HG02610 (cell line): ENCODE measurements around the gene PCNX3.
A peak's percentile ranks its signal among the peaks of the same experiment; 100 is the strongest.

ENCODE experiments used
- ATAC-seq: cut with Tn5 transposase; IDR thresholded peaks from one replicate; pipeline ENCODE4 v1.9.1; 2021; ENCODE audit warnings: mild to moderate bottlenecking, moderate library complexity; ENCODE audit not compliant: unreplicated experiment

The PCNX3 gene

DNA sequence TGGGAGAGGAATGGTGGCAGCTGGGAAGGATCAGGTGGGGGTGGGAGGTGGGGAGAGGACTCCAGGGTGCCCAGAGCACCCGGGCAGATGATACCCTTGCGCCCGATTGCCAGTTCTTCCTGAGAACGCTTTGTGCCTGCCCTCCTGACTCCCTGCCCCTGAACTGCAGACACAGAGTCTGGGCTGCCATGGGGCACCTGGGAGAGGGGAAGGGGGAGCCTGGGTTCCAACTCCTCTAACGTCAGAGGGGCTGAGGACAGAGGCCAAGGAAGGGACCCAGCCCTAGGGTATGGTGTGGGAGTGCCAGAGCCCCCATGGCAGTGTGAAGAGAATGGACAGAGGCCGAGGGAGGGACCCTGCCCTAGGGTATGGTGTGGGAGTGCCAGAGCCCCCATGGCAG is 19.1 kb upstream of the PCNX3 start:
- no peak for ATAC-seq

DNA sequence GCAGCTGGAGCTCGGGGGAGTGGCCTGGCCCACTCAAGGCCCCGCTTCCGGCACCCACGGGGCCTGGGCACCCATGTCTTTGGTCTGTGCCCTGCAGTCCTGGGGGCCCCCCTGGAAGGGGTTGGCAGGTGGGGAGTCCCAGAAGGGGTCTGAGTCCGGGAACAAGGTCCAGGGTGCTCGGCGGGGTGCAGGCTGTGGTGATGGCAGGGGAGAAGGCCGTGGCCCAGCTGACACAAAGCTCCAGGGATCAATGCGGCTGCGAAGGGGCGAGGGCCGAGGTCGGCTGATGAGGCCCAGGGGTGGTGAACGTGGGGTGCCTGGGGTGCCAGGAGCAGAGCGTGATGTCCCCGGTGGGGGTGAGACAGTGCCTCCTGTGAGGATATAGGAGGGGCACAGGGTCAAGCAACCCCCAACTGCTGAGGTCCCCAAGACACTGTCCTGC is 17.3 kb upstream of the PCNX3 start:
- ATAC-seq = no peak

DNA sequence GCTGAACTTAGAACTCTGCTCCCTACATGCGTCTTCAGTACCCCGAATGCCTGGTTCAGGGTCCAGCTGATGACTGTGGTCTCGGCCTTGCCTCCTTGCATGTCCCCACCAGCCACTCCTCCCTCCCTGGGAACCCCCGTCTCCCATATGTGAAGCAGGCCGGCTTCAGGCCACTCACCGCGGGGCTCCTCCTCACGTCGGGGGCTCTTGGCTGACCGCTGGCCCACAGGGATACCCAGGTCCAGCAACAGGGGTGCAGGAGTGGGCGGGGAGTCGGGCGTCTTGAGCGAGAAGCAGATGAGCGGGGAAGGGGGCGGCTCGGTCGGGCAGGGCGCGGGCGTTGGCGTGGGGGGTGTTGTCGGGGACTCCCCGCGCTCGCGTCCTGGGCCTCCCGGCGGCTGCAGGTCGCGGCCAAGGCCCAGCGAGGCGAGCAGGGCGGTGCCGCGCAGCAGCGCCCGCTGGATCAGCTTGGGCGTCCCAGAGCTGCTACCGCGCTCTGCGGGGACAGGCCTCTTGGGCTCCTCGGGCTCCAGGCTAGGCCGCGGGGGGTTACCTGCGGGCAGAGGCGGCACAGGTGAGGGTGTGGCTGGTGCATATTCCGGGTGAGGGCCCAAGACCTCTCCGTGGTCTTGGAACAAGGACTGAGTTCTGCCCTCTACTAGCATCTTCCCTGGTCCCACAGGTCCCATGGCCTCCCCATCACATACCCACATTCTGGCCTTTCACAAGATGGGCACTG is 16.2 kb upstream of the PCNX3 start:
- no peak for ATAC-seq

DNA sequence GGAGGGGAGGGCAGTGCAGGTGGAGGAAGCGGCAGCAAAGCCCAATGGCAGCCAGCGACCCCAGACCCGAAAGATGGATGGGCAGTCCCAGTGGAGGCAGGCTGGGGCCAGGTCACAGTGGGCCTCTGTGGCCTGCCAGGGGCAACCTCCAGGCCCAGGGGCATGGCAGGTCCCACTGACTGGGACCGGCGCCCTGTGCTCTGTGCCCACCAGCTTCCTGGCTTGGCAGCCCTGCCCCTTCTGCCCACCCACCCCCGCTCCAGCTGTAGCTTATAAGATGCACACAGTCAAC is 15.7 kb upstream of the PCNX3 start:
- no peak for ATAC-seq

DNA sequence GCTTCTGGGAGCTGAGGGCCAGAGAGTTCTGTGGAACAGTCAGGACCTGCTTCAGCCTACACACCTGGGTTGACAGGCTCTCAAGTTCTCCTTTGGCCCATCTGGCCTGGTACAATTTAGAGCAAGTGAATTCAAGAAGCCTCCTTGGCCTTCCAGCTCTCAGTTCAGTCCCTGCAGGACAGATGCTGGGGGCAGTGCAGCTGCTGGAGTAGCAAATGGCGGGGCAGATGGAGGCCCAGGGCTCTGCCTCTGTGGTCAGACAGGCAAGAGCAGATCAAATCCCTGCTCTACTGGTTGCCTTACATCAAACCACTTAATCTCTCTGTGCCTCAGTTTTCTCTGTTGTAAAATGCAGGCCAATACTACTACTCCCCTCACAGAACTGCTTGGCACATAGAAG is 11.3 kb upstream of the PCNX3 start:
- no peak for ATAC-seq

DNA sequence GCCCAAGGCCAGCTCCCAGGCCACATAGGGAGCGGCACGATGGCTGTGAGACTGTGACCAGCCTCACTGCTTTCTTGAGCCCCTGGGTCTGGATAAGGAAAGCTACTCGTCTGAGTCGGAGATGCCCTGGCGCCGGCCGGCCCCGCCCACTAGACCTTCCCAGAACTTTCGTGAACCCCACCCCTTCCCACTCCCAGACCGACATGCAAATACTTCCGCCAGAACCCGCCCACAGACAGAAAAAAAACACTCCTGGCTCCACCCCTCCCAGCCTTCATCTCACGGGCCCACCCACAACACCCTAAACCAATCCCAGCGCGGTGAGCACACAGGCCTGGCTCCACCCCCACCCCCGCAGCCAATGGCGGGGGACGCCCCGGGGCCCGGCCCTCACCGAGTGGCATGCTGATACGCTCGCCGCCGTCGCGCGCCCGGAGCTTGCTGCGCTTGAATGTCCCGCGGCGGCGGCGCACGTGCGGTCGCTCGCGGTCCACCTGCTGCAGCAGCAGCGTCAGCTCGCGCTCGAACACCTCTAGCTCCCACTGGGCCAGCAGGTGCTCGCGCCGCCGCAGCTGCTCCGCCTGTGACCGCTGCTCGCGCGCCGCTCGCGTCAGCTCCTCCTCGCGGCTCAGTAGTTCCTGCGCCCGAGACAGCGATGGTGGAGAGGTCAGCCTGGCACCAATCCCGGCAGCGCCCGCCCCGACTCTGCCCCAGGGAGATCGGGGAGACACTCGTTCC is 8.5 kb upstream of the PCNX3 start:
- ATAC-seq = no peak

DNA sequence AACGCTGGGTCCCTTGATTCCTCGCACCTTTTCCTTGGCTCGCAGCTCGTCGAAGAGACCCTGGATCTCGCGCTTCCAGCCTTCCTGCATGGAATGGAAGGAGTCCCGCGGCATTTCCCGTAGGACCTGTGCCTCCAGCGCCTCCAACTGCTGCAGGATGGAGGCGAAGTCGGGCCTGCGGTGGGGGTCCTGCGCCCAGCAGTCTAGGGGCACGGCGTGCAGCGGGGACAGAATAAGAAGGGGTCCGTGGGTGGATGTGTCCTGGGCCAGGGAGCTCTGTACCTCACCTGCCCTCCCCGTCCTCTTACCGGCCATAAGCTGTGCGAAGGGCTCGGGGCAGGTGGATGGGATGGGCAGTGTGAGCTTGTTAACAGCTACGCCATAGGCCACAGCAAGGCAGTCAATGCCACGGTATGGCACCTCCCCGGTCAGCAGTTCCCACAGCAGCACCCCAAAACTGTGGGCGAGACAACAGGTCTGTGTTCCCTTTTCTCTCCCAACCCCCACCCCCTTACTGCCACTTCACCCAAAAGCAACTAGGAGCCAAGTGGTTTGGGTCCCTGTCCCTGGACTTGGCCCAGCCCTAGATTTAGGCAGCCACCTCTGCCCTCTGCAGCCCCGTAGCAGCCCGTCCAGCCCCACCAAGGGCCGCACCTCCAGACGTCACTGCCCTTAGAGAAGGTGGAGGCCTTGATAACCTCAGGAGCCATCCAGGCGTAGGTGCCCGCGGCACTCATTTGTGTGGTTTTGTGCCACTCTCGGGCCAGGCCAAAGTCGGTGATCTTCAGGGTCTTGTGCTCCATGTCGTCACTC is 7.8 kb upstream of the PCNX3 start:
- no peak for ATAC-seq

DNA sequence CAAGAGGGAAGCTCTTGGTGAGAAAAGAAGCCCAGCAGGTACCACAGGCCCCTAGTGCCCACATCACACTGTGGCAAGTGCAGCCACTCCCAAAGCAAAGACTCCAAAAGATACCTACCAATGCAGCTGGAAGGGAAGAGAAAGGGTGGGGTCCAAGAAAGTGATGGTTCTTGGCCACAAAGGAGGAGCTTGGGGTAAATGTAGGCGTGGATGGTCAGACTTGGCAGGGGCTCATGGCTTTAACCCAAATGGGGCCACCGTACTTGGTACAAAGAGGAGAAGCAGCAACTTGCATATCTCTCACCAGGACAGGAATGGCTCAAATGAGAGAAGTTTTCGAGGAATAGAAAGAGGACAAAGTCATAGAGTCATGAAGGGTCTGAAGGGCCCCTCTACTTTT is 6.3 kb upstream of the PCNX3 start:
- ATAC-seq = no peak

DNA sequence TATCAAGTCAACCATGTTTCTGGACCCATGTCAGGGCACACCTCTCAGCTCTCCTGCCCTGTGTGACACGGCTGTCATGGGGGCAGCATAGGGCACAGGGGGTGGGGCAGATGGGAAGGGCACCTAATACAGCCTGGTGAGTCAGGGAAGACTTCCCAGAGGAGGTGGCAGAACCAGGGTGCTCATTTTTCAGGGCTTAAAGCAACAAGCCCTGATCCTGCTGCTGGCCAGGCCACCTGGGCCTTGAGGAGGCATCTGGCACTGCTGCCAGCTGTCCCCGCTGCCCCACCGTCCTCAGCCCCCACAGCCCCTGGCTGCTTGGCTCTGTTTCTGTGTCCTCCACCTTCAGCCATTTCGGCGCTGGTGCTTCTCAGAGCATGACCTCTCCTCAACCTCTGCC is 5.9 kb upstream of the PCNX3 start:
- no peak for ATAC-seq

DNA sequence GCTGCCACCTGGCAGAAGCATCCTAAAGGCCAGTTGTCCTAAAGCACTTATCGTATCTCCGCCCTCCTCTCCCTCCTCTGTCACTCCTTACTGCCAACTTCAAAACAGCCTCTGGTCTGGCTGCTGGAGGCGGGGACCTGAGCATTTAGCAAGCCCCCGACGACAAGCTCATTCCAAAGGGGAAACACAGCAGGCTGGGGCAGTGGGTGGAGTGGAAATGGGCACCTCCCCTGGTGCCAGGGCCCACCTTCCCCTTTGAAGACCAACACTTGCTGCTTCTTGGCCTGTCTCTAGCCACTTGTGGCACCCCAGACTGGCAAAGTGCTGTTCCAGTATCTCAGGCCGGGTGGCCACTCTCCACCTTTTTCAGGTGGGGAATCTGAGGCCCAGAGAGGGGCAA is 5.2 kb upstream of the PCNX3 start:
- no peak for ATAC-seq

DNA sequence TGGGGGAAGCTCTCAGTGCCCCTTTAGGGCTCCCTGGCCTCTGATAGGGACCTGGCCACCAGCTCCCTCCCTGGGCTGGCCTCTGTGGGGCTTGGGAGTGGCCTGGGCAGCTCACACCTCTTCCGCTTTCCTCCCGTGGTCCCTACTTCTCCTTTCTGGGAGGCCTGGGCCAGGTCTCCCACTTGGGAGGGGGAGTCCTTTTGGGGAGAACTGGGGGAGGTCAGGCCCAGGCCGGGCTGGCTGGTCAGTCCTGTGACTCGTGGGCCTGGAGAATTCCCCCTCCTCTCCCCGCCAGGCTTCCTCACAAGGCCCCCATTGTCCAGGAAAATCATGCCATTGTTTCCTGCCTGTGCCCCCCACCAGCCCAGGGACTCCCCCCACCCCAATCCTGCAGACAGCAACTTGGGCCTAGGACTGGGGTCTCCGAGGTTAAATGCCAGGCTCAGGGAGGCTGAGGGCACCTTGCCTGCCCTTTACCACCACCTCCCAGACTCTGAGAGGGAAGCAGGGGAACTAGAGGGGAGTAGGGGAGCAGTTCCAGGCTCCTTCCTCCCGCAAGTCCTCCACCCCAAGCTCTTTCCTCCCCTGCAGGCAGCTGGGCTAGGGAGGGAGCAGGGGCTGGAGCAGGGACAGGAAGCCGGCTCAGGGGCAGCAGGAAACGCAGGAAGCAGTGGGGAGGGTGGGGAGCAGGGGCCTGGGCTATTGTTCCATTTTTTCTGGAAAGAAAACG is 4.4 kb upstream of the PCNX3 start:
- ATAC-seq = no peak

DNA sequence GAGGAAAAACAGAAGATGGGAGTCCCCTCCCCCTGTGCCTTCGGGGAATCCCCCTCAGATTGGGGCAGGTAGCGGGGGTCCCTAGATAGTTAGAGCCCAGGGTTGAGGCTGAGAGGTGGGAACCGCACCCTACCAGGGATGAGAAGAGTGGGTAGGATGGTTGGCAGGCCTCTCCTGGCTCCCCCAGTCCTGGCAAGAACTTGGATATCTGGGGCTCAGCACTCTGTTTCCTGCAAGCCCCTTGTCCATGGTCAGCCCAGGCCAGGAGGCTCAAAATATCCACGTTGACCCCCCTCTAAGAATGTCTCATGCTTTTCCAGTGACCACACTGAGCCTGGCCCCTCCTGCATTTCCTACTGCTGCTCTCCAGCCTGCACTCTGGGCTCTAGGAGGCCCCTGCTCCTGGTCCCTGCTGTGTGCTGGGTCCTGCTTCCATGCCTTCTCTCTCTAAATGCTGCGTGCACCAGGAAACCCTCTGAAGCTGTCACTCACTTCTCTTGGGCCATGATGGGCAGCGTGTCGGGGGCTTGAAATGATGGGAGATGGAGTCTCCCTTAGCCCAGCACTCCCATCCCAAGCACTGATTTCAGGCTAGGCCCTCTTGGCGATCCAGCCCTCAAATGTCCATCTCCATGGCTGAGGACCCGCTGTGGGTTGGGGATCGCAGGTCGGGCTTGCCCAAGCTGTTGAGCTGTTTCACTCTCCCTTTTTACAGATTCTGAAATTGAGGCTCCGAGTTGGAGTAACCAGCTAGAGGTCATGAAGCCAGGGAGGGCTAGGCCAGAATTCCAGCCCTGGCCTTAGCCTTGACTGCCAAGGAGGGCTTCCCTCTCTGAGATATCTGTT is 3.6 kb upstream of the PCNX3 start:
- no peak for ATAC-seq

DNA sequence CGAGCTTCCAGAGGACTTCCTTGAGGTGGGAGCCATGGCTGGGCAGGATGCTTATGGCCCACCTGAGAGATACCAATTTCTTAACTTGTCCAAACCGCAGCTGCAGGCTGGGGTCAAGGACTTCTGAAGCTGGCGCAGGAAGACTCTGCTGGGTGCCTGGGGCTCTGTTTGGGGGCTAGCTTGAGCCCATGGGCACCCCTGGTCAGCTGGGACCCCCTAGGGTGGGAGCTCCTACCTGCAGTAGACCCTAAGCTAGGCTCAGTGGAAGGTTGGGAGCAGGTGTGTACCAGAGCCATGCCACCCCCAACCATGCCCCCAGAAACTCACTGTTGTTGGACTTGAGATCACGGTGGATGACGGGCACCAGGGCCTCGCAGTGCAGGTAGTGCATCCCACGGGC is 2.9 kb upstream of the PCNX3 start:
- no peak for ATAC-seq

DNA sequence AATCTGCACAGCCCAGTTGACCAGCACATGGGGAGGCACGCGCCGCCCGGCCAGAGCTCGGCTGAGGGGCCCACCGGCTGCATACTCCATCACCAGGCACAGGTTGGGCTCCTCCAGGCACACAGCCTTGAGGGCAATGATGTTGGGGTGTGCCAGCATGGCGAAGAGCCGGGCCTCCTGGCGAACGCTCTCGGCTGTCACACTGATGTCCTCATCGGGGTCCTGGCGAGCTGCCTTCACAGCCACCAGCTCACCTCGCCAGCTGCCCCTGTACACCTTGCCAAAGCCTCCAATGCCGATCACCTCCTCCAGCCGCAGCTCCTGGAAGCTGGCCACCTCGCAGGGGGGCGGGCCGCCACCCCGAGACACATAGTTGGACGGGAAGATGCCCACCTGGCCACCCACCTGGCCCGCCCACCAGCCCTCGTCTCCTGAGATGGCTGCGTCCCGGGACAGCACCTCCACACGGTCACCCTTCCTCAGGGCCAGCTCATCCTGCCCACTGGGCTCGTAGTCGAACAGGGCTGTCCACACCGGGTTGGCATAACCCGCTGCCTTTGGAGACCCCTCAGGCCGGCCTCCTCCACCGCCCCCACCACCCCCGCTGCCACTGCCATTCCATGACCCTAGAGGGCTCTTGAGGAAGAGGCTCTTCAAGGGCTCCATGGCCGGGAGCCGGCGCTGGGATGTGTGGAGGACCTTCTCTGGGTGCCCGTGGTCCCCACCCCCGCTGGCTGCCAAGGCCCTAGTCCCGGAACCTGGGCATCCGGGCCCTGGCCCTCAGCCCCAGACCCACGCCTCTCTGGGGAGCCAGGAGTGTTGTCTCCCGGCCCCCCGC is 2.3 kb upstream of the PCNX3 start:
- no peak for ATAC-seq

DNA sequence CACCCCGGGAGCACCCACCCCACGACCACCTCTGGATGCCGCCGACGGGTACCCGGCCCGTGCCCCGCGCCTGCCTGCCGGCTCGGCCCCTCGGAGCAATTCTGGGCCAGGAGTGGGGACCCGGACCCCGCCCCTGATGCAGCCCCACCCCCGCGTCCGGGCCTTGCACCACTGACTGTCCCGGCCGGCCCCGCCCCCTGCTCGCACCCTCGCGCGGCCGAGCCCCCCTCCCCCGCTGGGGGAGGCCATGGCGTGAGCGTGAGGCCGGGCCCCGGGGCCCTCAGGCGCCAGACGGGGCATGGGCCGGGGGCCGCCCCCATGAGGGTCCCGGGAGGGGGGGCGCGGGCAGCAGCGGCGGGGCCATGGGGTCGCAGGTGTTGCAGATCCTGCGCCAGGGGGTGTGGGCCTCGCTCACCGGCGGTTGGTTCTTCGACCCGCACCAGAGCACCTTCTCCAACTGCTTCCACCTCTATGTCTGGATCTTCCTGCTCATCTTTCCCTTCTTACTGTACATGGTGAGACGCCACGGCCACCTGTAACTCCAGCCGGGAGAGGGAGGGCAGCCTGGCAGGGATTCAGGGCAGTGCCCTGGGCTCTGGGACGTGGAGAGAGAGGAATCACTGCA is 486 bp downstream of the PCNX3 start:
- ATAC-seq = peak; percentile 0

DNA sequence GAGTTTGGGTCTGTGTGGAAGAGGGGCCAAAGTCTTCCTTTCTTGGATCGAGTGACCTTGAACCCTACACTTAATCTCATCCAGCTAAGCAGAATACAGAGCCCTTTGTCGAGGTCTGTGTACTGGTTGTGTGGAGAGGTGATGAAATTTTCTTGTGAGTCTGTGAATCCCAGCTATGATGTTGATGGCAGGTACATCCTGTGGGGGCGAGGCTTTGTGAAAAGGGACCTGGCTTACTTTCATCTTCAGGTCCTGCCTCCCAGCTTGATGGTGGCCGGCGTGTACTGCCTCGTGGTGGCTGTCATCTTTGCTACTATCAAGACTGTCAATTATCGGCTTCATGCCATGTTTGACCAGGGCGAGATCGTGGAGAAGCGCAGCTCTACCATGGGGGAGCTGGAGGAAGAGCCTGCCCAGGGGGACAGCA is 1.0 kb downstream of the PCNX3 start:
- ATAC-seq = no peak

DNA sequence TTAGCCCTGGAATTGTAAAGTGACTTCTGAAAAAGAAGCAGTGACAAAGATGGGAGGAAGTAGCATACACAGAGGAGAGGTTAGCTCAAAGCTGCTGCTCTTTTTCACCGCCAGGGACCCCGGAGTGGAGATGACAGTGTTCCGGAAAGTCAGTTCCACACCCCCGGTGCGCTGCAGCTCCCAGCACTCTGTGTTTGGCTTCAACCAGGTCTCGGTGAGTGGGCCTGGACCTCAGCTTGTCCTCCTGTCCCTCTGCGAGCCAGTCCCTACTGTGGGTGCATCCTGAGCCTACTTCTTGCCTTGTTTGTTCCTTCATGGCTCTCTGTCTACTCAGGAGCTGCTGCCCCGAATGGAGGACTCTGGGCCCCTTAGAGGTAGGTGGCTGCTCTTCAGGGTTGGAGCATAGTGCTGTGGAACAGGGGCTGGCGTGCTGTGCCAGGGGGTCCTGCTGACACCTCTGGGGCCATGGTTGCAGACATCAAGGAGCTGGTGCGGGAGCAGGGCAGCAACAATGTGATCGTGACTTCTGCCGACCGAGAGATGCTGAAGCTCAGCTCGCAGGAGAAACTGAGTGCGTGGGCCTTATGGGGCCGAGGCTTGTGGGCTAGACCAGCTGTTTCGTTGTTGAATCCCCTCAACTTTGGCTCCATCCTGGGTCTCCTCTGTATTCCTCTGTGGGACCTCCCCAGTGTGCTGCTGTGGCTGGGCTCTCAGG is 1.7 kb downstream of the PCNX3 start:
- ATAC-seq = no peak

DNA sequence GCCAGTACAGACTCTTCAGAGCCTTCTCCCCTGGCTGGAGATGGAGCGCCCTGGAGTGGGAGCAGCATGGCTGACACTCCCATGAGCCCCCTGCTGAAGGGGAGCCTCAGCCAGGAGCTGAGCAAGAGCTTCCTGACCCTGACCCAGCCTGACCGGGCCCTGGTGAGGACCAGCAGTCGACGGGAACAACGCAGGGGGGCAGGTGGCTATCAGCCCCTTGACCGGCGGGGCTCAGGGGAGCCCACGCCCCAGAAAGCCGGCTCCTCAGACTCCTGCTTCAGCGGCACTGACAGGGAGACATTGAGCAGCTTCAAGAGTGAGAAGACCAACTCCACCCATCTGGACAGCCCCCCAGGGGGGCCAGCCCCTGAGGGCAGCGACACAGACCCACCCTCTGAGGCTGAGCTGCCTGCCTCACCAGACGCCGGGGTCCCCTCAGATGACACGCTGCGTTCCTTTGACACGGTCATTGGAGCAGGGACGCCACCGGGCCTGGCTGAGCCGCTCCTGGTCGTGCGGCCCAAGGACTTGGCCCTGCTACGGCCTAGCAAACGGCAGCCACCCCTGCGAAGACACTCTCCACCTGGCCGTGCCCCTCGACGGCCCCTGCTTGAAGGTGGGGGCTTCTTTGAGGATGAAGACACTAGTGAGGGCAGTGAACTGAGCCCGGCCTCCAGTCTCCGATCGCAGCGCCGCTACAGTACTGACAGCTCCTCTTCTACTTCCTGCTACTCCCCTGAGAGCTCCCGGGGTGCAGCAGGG is 2.6 kb downstream of the PCNX3 start:
- no peak for ATAC-seq
